PFSK-1 (cell line): ENCODE measurements around the gene FKBP15.

Experiments used
- FOXP2 ChIP-seq: optimal IDR thresholded peaks from 2 replicates; pipeline ENCODE3; 2011; ENCODE audit warnings: borderline replicate concordance, control low read depth, inconsistent platforms; ENCODE audit not compliant: insufficient read depth; ENCODE audit errors: extremely low read length, extremely low read depth
- POLR2AphosphoS5 ChIP-seq: IDR thresholded peaks from 2 replicates; pipeline ENCODE4 v1.6.1; 2012; ENCODE audit warnings: low read depth, mild to moderate bottlenecking, control low read depth, low read length, moderate library complexity
- REST ChIP-seq, 2 experiments: IDR thresholded peaks; 2 replicates each; pipeline versions ENCODE4 v1.6.1 to v1.8.0; 2011 to 2012; ENCODE audit warnings: low read depth in 2 of 2, low read length in 2 of 2, control low read depth in 1 of 2, inconsistent platforms in 1 of 2, mild to moderate bottlenecking in 1 of 2, moderate library complexity in 1 of 2; ENCODE audit not compliant: insufficient read depth in 1 of 2
- SIN3A ChIP-seq: IDR thresholded peaks from 2 replicates; pipeline ENCODE4 v1.6.1; 2012; ENCODE audit warnings: mild to moderate bottlenecking, low read length, moderate library complexity, borderline replicate concordance; ENCODE audit not compliant: insufficient read depth
- TAF1 ChIP-seq: IDR thresholded peaks from 2 replicates; pipeline ENCODE4 v1.6.1; 2012; ENCODE audit warnings: low read length, control low read depth, borderline replicate concordance; ENCODE audit not compliant: insufficient read depth

Gene FKBP15

DNA sequence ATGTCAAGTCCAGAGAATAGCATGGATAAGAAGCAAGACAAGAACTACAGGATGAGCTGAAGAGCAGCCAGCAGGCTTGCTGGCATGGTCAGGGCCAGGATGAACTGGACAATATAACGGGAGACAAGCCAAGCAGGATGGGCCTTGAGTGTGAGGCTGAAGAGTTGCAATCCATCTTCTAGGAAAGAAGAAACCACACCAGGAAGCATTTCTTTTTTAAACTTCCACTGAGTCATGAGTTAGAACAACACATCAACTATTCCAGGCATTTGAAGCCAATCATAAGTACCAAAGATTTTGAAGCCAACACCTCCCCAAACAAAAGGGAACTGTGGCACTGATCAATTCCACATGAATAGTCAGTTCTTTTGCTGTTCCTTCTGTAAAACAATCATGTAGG is 43.0 kb downstream of the FKBP15 start:
- no peak for TF ChIP-seq FOXP2
- TF ChIP-seq REST (IDR thresholded peaks at IDR 0.05; ENCODE audit: insufficient read depth in 1 of 2, low read depth in 2 of 2, low read length in 2 of 2), result no peak
- TF ChIP-seq SIN3A, result no peak
- no peak for TF ChIP-seq POLR2AphosphoS5
- no peak for TF ChIP-seq TAF1

DNA sequence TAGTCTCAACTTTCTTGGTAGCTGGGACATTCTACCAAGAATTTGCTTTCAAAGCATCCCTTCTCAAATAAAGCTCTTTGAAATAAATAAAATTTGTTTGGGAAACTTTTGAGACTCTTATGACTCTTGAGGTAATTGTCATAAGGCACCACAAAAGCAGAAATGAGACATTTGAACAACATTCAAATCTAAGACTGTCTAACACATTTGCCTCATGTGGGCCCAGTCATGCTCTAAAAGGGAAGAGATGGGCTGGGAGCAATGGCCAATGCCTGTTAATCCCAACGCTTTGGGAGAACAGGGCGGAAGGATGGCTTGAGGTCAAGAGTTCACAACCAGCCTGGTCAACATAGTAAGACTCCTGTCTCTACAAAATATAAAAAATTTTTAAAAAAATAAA is 43.8 kb downstream of the FKBP15 start:
- no peak for TF ChIP-seq REST (IDR thresholded peaks at IDR 0.05; ENCODE audit: insufficient read depth in 1 of 2, low read depth in 2 of 2, low read length in 2 of 2)

DNA sequence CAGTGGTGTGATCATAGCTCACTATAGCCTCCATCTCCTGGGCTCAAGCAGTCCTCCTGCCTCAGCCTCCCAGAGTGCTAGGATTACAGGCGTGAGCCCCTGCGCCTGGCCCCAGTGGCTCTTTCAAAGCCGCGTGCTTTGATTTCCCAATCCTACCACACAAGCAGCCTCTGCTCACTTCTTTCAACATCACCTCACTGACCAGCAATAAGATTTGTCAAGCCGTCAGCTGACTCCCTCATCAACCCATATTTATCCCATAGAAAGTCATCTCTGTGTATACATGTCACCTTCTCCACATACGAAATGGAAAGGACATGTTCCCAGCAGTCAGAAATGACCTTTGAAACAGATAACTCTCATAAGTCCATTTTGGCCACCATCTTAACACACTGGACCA is 44.3 kb downstream of the FKBP15 start:
- TF ChIP-seq FOXP2, result no peak
- no peak for TF ChIP-seq TAF1
- TF ChIP-seq POLR2AphosphoS5, result no peak
- no peak for TF ChIP-seq REST (IDR thresholded peaks at IDR 0.05; ENCODE audit: insufficient read depth in 1 of 2, low read depth in 2 of 2, low read length in 2 of 2)

DNA sequence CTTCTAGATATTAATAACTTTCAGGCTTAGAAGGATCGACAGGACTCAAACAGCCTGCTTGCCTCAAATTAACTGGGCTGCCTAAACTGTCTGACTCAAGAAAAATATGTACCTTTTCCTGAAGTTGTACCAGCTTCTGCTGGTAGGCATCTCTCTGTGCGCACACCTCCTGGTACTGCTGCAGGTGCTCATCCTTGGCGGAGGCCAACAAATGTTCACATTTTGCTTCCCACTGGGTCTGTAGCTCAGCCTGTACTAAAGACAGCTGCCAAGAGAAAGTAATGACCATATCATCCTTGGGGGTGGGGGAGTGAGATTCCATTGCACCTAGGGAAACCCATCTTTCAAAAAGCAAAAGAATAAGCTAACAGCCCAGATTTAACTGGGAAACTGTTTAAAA is 47.7 kb downstream of the FKBP15 start:
- no peak for TF ChIP-seq SIN3A
- no peak for TF ChIP-seq REST (IDR thresholded peaks at IDR 0.05; ENCODE audit: insufficient read depth in 1 of 2, low read depth in 2 of 2, low read length in 2 of 2)
- no peak for TF ChIP-seq TAF1
- no peak for TF ChIP-seq FOXP2
- no peak for TF ChIP-seq POLR2AphosphoS5

GRCh38 chr9:113168809-113169208 is 52.3 kb downstream of the FKBP15 start:
- TF ChIP-seq POLR2AphosphoS5 (no peak), FOXP2 (no peak), SIN3A (no peak), TAF1 (no peak), REST (IDR thresholded peaks at IDR 0.05; ENCODE audit: insufficient read depth in 1 of 2, low read depth in 2 of 2, low read length in 2 of 2) (no peak)
